OCI-LY7 (cell line): ENCODE data around the gene BLOC1S6.

ENCODE experiments used
- CTCF ChIP-seq: fragments of 200-600 bp; sonication (generic); conservative IDR thresholded peaks from 2 replicates; pipeline ENCODE4 v1.5.1; 2014; ENCODE audit warnings: mild to moderate bottlenecking, antibody characterized with exemption, low read length, moderate library complexity, mixed read lengths
- EZH2phosphoT487 ChIP-seq: fragments of 200-600 bp; sonication (generic); IDR thresholded peaks from 2 replicates; pipeline ENCODE4 v1.6.1; 2018; ENCODE audit warnings: low read depth, borderline replicate concordance, mild to moderate bottlenecking, mixed run types, antibody characterized with exemption, low read length, moderate library complexity, mixed read lengths

- TF ChIP-seq CTCF (no peak), EZH2phosphoT487 (no peak)
Measured at GRCh38 chr15:45634432-45635190, 47.4 kb downstream of the BLOC1S6 start, which contains the start of gene SQOR.
